HG02678 (cell line): ENCODE results near the gene UACA.
"Not testable (repeated sequence)": the region's sequence is repeated elsewhere in the genome, so short reads cannot be mapped to it uniquely, and the experiment has no call there.

ENCODE experiments used
- ATAC-seq: cut with Tn5 transposase; IDR thresholded peaks from one replicate; pipeline ENCODE4 v1.9.1; 2021; ENCODE audit warnings: mild to moderate bottlenecking, moderate library complexity; ENCODE audit not compliant: unreplicated experiment

The UACA gene

DNA sequence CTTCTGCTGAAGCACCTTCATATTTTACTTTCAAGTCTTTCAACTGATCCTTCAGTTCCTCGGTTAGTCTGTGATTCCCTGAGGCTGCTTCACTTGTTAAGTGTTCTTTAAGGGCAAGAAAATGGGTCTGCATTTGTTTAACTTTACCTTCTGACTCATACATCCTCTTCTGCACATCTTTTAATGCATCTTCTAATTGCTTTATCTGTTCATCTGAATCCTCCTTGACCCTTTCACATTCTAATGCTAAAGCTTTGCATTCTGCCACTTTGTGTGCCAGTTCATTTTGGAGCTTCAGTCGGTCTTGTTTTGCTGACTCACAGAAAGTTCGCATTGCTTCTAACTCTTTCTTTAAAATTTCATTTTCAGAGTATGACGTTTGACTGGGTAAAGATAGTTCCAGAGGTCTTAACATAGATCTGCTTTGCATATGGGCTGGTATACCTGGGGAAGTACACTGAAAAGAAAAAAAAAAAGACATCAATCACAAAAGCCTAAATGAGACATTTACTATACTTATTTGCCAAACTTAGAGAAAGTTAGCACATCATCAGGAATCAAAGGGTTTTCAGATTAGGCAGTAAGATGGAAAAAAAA lies 94.3 kb downstream of the UACA start:
- peak; percentile 82 for ATAC-seq

GRCh38 chr15:70665599-70665998 lies 97.8 kb downstream of the UACA start:
- no peak for ATAC-seq

GRCh38 chr15:70664494-70664893 lies 98.9 kb downstream of the UACA start:
- ATAC-seq = no peak

DNA sequence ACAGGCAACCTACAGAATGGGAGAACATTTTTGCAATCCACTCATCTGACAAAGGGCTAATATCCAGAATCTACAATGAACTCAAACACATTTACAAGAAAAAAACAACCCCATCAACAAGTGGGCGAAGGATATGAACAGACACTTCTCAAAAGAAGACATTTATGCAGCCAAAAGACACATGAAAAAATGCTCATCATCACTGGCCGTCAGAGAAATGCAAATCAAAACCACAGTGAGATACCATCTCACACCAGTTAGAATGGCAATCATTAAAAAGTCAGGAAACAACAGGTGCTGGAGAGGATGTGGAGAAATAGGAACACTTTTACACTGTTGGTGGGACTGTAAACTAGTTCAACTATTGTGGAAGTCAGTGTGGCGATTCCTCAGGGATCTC lies 100.3 kb downstream of the UACA start:
- ATAC-seq = not testable (repeated sequence)

DNA sequence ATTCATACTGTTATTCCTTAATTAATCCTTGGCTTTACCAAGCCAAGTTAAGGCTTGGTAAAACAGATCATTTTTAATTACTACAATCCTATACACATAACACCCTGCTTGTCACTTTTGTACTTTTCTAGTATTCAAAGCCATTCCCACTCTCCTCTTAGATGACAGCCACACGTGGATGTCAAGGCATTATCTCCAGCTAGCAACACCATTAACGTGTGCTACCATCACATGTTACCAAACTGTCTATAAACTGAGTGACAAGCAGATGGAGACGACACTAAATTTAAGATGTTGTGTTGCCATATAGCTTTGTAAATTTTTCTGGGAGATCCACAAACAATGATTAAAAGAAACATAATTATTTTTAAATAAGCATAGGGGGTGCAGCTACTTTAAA lies 103.7 kb downstream of the UACA start:
- no peak for ATAC-seq

- ATAC-seq = no peak
Observed at GRCh38 chr15:70658641-70659040, 104.7 kb downstream of the UACA start.

DNA sequence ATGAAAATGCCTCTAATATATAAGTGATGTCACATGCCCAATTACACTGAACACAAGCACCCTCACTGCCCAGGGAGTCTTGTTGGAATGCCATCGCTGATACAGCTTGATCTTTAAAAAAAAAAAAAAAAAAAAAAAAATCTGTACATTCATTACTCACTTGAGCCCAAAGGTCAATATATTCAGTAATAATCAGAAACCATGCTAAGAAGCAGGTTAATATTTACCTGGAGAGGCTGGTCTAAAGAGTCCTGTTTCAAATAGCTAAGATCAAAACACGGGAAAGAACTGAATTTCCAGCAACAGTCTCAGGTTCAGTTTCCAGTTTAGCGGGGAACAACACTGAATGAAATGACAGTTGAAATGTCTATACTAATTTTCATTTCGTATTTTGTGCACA lies 109.9 kb downstream of the UACA start:
- ATAC-seq = no peak

- ATAC-seq = no peak
Observed at GRCh38 chr15:70652341-70652740, 111.0 kb downstream of the UACA start.

- no peak for ATAC-seq
Observed at GRCh38 chr15:70651303-70651845, 112.0 kb downstream of the UACA start.

DNA sequence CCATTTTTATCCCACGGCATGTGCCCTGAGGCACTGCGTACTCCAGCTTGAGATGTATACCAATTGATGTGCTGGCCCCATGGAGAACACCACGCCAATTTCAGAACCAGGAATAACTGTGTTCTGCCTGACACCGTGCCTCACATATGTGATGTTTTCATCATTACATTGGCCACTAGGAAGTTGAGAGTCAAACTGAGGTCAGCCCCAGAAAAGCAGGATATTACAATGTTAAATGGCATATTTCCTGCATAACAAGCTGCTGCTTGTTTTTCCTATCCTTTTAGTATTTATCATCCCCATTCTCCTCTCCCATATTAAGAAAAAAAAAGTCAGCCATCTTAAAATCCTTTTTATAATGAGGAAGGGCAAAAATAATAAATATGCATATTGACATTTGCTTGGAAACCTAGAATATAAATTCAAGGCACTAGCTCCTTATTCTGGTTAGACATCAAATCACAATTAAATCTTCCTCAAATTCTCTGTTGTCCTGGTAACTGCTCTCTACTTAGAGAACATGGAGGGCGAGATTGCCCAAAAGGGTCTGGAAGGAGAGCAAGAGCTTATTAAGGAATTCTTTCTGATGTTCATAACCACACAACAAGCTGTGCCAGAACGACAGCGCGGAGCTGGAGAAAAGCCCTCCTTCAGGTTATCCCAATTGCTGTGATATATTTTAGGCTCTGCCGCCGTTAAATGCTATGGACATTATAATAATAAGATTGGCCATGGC lies 112.6 kb downstream of the UACA start:
- no peak for ATAC-seq

DNA sequence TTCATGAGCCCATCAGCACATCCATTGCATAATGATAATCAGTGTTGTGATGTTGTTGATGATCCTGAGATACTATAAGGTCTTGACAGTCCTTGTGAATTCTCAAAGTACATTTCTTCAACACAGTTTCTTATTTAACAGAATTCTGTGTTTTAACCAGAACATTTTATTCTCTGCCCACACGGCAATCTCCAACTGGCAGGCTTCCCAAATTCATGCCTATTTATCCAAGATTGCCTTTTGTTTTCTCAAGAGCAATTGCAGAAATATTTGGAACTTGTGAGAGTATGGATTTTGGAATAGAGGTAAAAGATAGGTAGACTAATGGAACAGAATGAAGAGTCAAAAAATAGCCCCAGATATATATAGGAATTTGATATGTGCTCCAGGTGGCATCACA lies 116.0 kb downstream of the UACA start:
- ATAC-seq = no peak

DNA sequence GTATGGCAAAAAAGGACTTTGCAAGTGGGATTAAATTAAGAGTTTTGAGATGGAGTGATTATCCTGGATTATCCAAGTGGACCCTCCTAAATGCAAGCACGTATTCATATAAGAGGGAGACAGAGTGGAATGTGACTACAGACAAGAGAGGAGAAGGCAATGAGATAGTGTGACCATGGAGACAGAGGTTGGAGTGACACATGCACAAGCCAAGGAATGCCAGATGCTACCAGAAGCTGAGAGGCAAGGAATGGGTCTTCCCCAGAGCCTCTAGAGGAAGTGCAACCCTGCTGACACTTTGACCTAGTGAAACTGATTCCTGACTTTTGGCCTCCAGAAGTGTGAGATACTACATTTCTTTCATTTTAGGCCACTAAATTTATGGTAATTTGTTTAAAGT lies 117.2 kb downstream of the UACA start:
- no peak for ATAC-seq

DNA sequence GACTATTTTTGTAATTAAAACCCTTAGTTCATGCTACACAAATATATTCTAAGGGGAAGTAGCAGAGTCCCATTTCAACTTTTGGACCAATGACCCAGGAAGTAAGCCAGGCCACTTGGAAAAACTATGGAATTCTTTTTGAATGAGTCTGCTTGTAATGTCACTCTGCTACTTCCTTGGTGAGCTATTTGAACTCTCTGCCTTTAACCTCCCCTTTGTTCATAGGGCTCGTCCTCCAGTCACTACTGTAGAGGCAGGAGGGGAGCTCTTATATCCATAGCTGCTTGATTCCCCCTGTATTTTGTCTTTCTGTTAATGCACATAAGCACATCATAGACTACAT lies 119.6 kb downstream of the UACA start:
- ATAC-seq = no peak

- no peak for ATAC-seq
Observed at GRCh38 chr15:70643106-70643782, 120.1 kb downstream of the UACA start.

- no peak for ATAC-seq
Observed at GRCh38 chr15:70636540-70637165, 126.7 kb downstream of the UACA start.

- ATAC-seq = no peak
Observed at GRCh38 chr15:70635895-70636294, 127.5 kb downstream of the UACA start.

DNA sequence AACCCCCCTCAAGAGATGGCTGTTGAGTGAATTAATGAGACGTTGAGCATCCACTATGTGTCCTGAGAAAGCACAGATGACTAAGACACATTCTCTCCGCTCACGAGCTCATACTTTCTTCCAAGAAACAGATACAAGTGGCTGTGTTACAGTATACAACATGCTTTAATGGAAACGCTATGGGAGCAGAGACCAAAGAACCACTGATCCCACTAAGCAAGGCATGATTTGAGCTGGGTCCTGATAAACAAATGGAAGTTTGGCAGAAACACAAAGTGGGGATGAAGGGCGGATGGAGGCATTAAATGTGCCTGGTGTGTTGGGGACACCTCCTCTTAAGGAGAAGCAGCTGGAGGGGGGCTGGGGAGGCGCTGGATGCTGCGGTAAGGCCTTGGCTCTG lies 129.4 kb downstream of the UACA start:
- no peak for ATAC-seq

- no peak for ATAC-seq
Observed at GRCh38 chr15:70633103-70633831, 130.1 kb downstream of the UACA start.

DNA sequence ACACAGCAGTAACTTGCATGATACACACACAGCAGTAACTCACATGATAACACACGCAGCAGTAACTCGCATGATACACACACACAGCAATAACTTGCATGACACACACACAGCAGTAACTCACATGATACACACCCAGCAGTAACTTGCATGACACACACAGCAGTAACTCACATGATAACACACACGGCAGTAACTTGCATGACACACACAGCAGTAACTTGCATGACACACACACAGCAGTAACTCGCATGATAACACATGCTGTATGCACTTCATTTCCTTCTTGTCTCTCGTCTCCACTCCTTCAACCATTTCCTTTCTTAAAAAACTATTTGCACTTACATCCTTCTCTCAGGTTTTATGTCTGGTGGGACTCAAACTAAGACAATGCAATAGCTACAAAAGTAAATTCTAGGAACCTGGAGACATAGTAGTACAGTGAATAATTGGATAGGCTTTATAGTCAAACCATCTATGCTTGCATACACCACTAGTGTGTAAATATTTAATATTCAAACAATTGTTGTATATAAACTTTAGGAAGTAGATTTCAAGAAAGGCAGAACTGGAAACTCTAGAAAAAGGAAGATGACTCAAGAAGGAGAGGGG lies 130.8 kb downstream of the UACA start:
- no peak for ATAC-seq

GRCh38 chr15:70632079-70632478 lies 131.3 kb downstream of the UACA start:
- no peak for ATAC-seq
